NCI-H2081 (cell line): ENCODE measurements around the gene PSENEN.
A peak's percentile ranks its signal among the peaks of the same experiment; 100 is the strongest.
"Not testable (repeated sequence)": the region's sequence is repeated elsewhere in the genome, so short reads cannot be mapped to it uniquely, and the experiment has no call there.

Experiments used
- DNase-seq, 2 experiments: peaks; one replicate each; lab custom pipeline; 2025; lab: John Stamatoyannopoulos, UW

Gene PSENEN

DNA sequence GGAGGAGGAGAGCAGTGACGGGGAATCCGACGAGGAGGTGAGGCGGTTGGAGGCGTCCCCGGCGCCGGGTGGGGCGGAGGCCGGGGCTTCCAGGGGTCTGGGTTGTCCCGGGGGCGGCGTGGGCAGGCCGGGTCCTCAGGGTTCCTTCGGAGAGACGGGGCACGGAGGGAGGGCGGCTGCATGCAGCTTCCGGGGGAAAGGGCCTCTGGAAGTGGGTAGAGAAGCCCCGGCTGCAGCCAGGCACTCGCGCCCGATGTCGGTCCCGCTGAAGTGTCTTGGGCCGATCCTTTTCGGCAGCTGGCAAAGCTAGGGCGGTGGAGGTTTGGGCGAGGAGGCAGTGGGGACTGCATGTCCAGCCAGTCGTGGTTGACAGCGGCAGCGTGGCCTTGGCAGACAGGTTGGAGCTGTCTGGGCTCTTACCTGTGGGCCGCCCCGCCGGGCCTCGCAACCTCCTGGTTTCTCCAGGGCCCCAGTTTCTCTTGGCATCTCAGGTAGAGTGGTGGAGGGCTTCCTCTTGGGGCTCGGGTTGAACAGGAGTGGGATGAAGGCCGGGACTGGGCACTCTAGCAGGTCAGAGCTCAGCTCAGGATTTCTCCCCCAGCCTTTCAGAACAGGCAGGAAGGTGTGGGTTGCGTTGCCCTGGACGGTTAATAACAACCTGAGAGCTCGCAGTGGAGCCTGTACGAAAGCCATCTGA, 27.0 kb upstream of the PSENEN start:
- peak in 1 of 2 experiments; percentile 15 for DNase-seq

- DNase-seq, result no peak
Measured at GRCh38 chr19:35719402-35720162, 25.9 kb upstream of the PSENEN start.

DNA sequence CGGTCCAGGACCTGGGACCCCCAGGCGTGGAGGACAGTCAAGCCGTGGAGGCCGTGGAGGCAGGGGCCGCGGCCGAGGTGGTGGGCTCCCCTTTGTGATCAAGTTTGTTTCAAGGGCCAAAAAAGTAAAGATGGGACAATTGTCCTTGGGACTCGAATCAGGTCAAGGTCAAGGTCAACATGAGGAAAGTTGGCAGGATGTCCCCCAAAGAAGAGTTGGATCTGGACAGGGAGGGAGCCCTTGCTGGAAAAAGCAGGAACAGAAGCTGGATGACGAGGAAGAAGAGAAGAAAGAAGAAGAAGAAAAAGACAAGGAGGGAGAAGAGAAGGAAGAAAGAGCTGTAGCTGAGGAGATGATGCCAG, 25.3 kb upstream of the PSENEN start:
- no peak for DNase-seq

DNA sequence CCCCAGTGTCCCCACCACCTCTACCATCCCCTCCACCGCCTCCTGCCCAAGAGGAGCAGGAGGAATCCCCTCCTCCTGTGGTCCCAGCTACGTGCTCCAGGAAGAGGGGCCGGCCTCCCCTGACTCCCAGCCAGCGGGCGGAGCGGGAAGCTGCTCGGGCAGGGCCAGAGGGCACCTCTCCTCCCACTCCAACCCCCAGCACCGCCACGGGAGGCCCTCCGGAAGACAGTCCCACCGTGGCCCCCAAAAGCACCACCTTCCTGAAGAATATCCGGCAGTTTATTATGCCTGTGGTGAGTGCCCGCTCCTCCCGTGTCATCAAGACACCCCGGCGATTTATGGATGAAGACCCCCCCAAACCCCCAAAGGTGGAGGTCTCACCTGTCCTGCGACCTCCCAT, 24.8 kb upstream of the PSENEN start:
- DNase-seq, result no peak

GRCh38 chr19:35721374-35721773, 24.1 kb upstream of the PSENEN start:
- DNase-seq, result no peak

- no peak for DNase-seq
Measured at GRCh38 chr19:35722461-35722860, 23.0 kb upstream of the PSENEN start.

DNA sequence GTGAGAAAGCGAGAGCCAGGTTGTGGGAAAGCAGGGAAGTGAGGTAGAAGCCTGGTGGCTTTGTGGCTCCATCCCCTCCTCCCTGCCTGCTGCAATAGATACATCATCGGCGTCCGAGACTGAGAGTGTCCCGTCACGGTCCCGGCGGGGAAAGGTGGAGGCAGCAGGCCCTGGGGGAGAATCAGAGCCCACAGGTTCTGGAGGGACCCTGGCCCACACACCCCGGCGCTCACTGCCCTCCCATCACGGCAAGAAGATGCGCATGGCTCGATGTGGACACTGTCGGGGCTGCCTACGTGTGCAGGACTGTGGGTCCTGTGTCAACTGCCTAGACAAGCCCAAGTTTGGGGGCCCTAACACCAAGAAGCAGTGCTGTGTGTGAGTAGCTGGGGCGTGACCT, 22.6 kb upstream of the PSENEN start:
- DNase-seq, result no peak

DNA sequence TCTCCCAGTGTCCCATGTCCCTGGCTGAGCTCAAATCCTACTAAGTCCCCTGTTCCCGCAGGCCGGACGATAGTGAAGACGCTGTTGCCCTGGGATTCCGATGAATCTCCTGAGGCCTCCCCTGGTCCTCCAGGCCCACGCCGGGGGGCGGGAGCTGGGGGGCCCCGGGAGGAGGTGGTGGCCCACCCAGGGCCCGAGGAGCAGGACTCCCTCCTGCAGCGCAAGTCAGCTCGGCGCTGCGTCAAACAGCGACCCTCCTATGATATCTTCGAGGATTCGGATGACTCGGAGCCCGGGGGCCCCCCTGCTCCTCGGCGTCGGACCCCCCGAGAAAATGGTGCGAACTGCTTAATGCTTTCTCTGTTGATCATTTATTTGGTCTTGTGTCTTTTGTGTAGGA, 21.8 kb upstream of the PSENEN start:
- no peak for DNase-seq

DNA sequence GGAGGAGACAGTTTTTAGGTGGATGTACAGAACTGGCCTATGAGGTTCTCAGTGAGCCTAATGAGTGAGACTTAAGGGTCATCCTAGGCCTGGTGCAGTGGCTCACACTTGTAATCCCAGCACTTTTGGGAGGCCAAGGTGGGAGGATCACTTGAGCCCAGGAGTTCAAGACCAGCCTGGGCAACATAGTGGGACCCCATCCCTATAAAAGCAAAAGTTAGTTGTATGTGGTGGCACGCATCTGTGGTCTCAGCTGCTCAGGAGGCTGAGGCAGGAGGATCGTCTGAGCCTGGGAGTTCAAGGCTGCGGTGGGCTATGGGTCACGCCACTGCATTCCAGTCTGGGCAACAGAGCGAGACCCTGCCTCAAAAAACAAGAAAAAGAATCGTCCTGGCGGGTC, 21.3 kb upstream of the PSENEN start:
- DNase-seq, result not testable (repeated sequence)

- no peak for DNase-seq
Measured at GRCh38 chr19:35724560-35724959, 20.9 kb upstream of the PSENEN start.

DNA sequence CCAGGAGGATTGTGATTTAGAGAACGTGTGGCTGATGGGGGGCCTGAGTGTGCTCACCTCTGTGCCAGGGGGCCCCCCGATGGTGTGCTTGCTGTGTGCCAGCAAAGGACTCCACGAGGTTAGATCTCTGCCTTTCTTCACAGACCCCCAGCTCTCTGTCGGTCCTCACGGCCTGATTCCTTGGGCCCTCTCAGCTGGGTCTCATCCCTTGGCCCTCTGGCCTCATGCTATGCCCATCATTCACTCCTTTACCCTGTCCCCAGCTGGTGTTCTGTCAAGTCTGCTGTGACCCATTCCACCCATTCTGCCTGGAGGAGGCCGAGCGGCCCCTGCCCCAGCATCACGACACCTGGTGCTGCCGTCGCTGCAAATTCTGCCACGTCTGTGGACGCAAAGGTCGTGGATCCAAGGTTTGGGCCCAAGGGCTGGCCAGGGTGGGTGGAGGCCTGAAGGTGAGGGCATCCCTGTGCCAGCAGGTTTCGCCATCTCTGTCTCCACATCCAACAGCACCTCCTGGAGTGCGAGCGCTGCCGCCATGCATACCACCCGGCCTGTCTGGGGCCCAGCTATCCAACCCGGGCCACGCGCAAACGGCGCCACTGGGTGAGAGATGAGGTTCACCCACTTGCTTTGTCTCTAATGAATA, 20.1 kb upstream of the PSENEN start:
- no peak for DNase-seq

DNA sequence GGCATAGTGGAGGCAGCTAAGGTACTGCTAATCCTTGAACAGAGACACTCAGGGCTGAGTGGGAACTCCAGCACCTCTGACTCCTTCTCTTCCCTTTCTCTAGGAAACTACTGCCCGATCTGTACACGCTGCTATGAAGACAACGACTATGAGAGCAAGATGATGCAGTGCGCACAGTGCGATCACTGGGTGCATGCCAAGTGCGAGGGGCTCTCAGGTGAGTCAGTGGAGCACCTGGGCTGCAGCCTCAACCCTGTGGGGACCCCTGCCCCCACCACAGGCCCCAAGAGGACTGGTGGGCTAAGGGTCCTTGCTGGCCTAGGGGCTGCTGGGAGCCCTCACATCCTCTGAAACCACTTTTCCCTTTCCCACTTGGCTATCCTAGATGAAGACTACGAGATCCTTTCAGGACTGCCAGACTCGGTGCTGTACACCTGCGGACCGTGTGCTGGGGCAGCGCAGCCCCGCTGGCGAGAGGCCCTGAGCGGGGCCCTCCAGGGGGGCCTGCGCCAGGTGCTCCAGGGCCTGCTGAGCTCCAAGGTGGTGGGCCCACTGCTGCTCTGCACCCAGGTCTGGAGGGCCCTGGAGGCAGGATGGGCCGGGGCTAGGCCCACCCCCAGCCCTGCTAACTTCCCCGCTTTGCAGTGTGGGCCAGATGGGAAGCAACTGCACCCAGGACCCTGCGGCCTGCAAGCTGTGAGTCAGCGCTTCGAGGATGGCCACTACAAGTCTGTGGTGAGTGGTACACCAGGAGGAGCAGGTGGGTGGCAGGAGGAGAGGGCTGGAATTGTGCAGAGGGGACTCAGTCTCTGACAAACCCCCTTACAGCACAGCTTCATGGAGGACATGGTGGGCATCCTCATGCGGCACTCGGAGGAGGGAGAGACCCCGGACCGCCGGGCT, 18.1 kb upstream of the PSENEN start:
- no peak for DNase-seq

DNA sequence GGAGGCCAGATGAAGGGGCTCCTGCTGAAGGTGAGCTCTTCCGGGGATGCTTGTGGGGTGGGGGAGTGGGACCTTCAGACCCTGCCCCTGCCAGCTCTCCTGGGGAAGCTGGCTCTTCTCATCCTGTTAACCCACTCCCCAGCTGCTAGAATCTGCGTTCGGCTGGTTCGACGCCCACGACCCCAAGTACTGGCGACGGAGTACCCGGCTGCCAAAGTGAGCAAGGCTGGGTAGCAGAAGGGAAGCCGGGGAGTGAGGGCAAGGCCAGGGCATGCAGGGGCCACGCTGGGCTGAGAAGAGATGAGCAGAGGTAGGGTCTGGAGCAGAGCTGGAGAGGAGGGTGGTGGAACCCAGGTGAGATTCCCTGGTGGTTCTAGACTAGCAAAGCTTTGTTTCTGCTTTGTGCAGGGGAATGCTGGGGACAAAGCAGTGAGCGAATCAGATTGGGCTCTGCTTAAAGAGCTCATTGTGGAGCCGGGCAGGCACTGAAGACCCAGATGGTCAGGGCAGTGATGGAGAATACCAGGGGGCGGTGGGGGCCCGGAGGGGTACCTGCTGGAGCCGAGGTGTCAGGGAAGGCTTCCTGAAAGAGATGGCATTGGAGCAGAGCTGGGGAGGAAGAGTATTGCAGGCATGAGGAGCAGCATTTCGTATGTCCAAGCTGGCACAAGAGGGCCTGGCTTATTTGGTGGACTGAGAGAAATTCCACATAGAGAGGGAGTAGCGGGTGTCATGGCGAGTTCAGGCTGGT, 17.3 kb upstream of the PSENEN start:
- DNase-seq, result no peak

GRCh38 chr19:35729021-35729420, 16.4 kb upstream of the PSENEN start:
- no peak for DNase-seq

GRCh38 chr19:35729763-35730162, 15.7 kb upstream of the PSENEN start:
- DNase-seq, result no peak

DNA sequence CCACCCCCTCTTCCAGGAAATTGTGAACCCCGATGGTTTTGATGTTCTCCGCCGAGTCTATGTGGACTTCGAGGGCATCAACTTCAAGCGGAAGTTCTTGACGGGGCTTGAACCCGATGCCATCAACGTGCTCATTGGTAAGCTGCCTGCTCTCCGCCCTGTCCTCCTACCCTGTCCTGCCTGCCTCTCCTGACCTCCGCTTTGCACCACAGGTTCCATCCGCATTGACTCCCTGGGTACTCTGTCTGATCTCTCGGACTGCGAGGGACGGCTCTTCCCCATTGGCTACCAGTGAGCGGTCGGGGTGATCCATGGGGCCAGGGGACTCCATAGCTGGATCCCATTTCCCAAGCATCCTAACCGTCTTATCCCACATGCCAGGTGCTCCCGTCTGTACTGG, 15.1 kb upstream of the PSENEN start:
- DNase-seq, result no peak

DNA sequence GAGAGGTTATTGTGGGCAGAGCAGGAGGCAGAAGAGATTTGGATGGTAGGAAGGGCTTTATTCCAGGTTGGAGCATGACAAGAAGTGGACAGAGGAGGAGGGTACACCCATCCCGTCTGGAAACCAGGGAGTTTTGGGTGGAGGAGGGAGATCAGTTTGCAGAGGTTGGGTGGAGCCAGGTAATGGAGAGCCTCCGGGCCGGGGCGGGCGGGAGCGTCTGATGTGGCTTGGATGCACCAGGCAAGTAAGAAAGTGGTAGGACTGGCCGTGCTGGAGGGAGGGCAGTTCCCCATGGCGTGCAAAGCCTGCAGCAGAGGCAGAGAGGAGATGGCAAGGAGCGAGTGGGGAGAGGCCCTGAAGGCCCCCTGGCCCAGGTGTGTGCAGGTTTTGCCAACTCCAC, 14.1 kb upstream of the PSENEN start:
- DNase-seq, result no peak

DNA sequence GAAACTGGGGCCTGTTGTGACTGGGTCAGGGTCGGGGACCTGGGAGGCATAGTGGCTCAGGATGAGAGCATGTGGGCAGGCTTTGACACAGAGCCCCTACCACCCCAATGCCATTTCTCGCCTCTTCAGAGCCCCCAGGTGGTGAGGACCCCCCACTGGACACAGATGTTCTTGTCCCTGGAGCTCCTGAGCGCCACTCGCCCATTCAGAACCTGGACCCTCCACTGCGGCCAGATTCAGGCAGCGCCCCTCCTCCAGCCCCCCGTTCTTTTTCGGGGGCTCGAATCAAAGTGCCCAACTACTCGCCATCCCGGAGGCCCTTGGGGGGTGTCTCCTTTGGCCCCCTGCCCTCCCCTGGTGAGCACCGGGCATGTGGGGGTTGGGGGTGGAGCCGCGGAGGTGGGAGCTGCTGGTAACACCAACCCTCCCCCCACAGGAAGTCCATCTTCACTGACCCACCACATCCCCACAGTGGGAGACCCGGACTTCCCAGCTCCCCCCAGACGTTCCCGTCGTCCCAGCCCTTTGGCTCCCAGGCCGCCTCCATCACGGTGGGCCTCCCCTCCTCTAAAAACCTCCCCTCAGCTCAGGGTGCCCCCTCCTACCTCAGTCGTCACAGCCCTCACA, 13.6 kb upstream of the PSENEN start:
- DNase-seq, result no peak

DNA sequence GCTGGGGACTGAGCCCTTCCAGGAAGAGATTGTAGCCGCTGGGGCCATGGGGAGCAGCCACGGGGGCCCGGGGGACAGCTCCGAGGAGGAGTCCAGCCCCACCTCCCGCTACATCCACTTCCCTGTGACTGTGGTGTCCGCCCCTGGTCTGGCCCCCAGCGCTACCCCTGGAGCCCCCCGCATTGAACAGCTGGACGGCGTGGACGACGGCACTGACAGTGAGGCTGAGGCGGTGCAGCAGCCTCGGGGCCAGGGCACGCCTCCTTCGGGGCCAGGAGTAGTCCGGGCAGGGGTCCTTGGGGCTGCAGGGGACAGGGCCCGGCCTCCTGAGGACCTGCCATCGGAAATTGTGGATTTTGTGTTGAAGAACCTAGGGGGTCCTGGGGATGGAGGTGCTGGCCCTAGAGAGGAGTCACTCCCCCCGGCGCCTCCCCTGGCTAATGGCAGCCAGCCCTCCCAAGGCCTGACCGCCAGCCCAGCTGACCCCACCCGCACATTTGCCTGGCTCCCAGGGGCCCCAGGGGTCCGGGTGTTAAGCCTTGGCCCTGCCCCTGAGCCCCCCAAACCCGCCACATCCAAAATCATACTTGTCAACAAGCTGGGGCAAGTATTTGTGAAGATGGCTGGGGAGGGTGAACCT, 12.8 kb upstream of the PSENEN start:
- DNase-seq, result no peak
